Lung (tissue), 12 donors: ENCODE measurements around the gene GMEB2. TPM values are rescaled to one million over a fixed set of nuclear protein-coding genes. Genes with fewer than 3 reads are reported as not detected.

Experiments used
- ATAC-seq: fragments of 200-7000 bp; cut with Tn5 transposase; one replicate; pipeline ENCODE4 v1.9.1; 2020; ENCODE audit warnings: moderate number of reproducible peaks; ENCODE audit not compliant: insufficient read depth, low FRiP score
- DNase-seq, 3 donors: peaks; one replicate each; pipeline ENCODE4 v3.0.0-alpha.2; 2013 to 2017
- H3K27ac ChIP-seq, 2 donors: one replicate each; pipeline ENCODE4 v1.5.1; 2013; ENCODE audit warnings: mild to moderate bottlenecking in 2 of 2, moderate library complexity in 2 of 2, control low read depth in 1 of 2, inconsistent platforms in 1 of 2, low read depth in 1 of 2, low read length in 1 of 2
- H3K27me3 ChIP-seq, 3 donors: one replicate each; pipeline ENCODE4 v1.5.1; 2013; ENCODE audit warnings: low read length in 2 of 3; ENCODE audit not compliant: control insufficient read depth in 3 of 3, insufficient read depth in 3 of 3
- H3K36me3 ChIP-seq, 4 donors: one replicate each; pipeline ENCODE4 v1.5.1; 2013; ENCODE audit warnings: low read length in 4 of 4, mild to moderate bottlenecking in 1 of 4, moderate library complexity in 1 of 4; ENCODE audit not compliant: control insufficient read depth in 4 of 4, insufficient read depth in 4 of 4
- H3K4me1 ChIP-seq, 5 donors: one replicate each; pipeline ENCODE4 v1.5.1; 2013; ENCODE audit warnings: low read length in 5 of 5, mild to moderate bottlenecking in 2 of 5, moderate library complexity in 1 of 5; ENCODE audit not compliant: control insufficient read depth in 5 of 5, insufficient read depth in 5 of 5
- H3K4me3 ChIP-seq: one replicate; pipeline ENCODE4 v1.5.1; 2013; ENCODE audit warnings: mild to moderate bottlenecking, control low read depth, moderate library complexity
- H3K9ac ChIP-seq, 2 donors: one replicate each; pipeline ENCODE4 v1.5.1; 2013; ENCODE audit warnings: low read length in 2 of 2, control low read depth in 1 of 2; ENCODE audit not compliant: insufficient read depth in 1 of 2
- H3K9me3 ChIP-seq, 4 donors: one replicate each; pipeline ENCODE4 v1.5.1; 2013; ENCODE audit warnings: low read length in 3 of 4, mild to moderate bottlenecking in 1 of 4, moderate library complexity in 1 of 4; ENCODE audit not compliant: control insufficient read depth in 4 of 4, insufficient read depth in 3 of 4
- WGBS, 2 donors: extraction: QIAGEN DNeasy Blood & Tissue Kit; methylation state at CpG; one replicate each; pipeline ENCODE4 v1.1.7; 2013; 5-methylcytosine and 5-hydroxymethylcytosine counted together
- polyA plus RNA-seq, 2 donors: library from polyadenylated mRNA; stranded (reverse); fragments of 200-250 nt; gene quantifications; one replicate each; pipeline ENCODE4 v1.2.1, GENCODE V29; 2013
- total RNA-seq, 2 donors: library from RNA; depleted of rRNA in 1 of 2; stranded (reverse); fragments of >200 nt in 1 of 2; gene quantifications; one replicate each; pipeline ENCODE4 v1.2.1, GENCODE V29; 2014 to 2021
- TF ChIP-seq, protein P1 (sequence below): IDR thresholded peaks from 2 replicates; pipeline ENCODE4 v1.5.1; 2012; ENCODE audit warnings: mild to moderate bottlenecking; ENCODE audit errors: control extremely low read depth, extremely low read depth
- donor health status: control.
- donor health status: control.
- donor health status: Bipolar disorder and iron deficiency.
- donor health status: healthy.
- donor health status: DM: yes; HTN: yes; CAD: no.

The GMEB2 gene
- total and polyA plus RNA-seq, 4 donors = 7.6 to 12.9 (median 10.3) TPM

DNA sequence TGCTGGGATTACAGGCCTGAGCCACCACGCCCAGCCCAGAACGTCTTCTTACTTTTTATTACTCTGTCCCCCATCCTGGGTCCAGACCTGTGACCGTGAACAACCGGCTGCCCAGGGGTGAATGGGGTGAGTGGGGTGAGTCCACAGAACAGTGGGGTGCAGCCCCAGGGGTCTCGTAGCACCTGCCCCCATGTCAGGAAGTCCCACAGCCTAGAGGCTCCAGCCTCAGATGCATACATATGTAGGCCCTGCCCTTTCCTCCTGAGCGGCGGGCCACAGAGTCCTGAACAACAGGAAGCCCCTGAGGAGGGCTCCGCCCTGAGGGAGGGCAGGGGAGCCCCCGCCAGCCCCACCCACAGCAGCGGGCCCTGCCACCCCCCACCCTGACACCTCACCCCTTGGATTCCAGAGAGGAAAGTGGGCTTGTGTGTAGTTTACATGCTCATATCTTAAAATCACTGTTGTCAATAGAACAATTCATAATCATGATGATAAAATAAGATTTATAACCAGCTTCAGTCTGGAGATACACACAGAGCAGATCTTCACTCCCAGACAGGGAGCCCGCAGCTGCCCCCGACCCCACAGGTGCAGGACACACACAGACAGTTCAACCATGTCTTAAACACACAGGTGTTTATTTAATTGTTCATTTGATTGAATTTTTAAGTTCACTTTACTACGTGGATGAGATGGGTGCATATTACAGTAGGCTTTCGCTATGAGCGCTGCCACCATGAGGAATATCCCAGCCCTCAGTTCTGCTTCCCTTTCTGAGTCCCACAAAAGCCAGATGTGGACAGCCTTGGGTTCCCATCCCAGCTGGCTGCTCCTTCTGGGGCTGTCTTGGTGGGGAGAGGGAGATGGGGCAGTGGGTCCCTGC lies 12.4 kb upstream of the GMEB2 start:
- Histone ChIP-seq H3K9ac (no peak overlapping the region), H3K27me3 (no peaks in the 10 kb centered on the region), H3K9me3 (no peaks in the 10 kb centered on the region), H3K4me3 (no peak overlapping the region), H3K36me3 (peaks cover 0 to 4% (median 0%) of the 10 kb centered on the region in 4 donors), H3K4me1 (peaks cover 0 to 13% (median 0%) of the 10 kb centered on the region in 5 donors), H3K27ac (peak overlapping the region; percentile 79 to 82)
- 40 to 41% methylated on average over 15 of the region's 15 CpGs for WGBS, 2 donors
- TF ChIP-seq, protein P1, sequence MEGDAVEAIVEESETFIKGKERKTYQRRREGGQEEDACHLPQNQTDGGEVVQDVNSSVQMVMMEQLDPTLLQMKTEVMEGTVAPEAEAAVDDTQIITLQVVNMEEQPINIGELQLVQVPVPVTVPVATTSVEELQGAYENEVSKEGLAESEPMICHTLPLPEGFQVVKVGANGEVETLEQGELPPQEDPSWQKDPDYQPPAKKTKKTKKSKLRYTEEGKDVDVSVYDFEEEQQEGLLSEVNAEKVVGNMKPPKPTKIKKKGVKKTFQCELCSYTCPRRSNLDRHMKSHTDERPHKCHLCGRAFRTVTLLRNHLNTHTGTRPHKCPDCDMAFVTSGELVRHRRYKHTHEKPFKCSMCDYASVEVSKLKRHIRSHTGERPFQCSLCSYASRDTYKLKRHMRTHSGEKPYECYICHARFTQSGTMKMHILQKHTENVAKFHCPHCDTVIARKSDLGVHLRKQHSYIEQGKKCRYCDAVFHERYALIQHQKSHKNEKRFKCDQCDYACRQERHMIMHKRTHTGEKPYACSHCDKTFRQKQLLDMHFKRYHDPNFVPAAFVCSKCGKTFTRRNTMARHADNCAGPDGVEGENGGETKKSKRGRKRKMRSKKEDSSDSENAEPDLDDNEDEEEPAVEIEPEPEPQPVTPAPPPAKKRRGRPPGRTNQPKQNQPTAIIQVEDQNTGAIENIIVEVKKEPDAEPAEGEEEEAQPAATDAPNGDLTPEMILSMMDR = no peak
- no peak for ATAC-seq
- DNase-seq = no peak

DNA sequence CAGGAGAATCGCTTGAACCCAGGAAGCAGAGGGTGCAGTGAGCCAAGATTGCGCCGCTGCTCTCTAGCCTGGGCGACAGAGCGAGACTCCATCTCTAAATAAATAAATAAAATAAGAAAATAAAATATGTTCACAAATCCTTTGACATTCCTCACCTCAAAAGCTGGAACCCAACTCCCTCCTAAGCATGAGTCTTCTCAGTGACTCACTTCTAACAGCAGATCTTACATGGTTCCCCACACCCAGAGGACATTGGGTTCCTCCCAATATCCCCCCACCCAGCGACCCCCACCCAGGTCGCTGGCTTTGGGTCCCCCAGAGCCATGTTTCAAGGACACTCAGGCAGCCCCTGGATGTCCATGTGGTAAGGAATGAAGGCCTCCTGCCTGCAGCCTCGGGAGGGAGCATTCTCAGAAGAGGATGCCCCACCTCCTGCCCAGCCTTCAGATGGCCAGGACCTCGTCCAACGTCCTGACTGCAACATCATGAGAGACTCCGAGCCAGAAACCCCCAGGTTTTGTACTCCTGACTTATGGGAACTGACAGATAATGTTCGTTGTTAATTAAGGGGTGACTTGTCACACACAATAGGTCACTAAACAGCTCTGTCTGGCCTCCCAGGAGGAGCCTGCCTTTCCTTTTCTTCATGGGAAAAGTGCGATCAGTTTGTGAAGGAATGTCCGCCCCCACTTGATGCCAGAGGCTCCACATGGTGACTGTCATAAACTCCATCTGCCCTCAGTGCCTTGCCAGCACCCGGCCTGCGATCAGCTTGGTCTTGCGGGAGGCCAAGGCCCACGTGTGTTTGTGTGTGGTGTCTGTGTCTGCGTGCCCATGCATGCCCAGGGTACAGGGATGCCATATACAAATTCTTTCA lies 10.1 kb upstream of the GMEB2 start:
- WGBS, 2 donors = 76 to 82% methylated on average over 19 of the region's 19 CpGs
- Histone ChIP-seq H3K27me3 (no peaks in the 10 kb centered on the region), H3K36me3 (no peaks in the 10 kb centered on the region), H3K27ac (peak overlapping the region in 1 of 2 donors; percentile 74), H3K4me1 (peaks cover 0 to 13% (median 0%) of the 10 kb centered on the region in 5 donors), H3K9me3 (no peaks in the 10 kb centered on the region), H3K4me3 (no peak overlapping the region), H3K9ac (no peak overlapping the region)
- no peak for DNase-seq
- TF ChIP-seq, protein P1 = no peak
- ATAC-seq = no peak

- H3K27ac ChIP-seq = peak overlapping the region in 1 of 2 donors; percentile 64
- ATAC-seq (no peak), DNase-seq (no peak)
- no peaks in the 10 kb centered on the region for H3K27me3 ChIP-seq
- peaks cover 0 to 13% (median 0%) of the 10 kb centered on the region in 5 donors for H3K4me1 ChIP-seq
- TF ChIP-seq, protein P1 = no peak
- no peaks in the 10 kb centered on the region for H3K9me3 ChIP-seq
- no peak overlapping the region for H3K4me3 ChIP-seq
- H3K9ac ChIP-seq = no peak overlapping the region
- WGBS, 2 donors = 67% methylated on average over 15 of the region's 15 CpGs
- no peaks in the 10 kb centered on the region for H3K36me3 ChIP-seq
These were observed 8.7 kb upstream of the GMEB2 start for GRCh38 chr20:63635431-63636141.
